ENCODE measurements around the gene ZNF862.

The ZNF862 gene

GRCh38 chr7:149854611-149855360 is 16.6 kb downstream of the ZNF862 start:
- no peaks in the 10 kb centered on the region for H3K9me3 Mint-ChIP-seq
- H3K27me3 Mint-ChIP-seq, result no peaks in the 10 kb centered on the region
- peaks cover 18% of the 10 kb centered on the region for H3K36me3 Mint-ChIP-seq
- H3K4me1 Mint-ChIP-seq, result no peaks in the 10 kb centered on the region
- no peak overlapping the region for H3K4me3 Mint-ChIP-seq
- ATAC-seq (ENCODE audit: low read depth) (no peak), DNase-seq (ENCODE audit: low spot score in 2 of 2) (no peak)
- no peak overlapping the region for H3K27ac Mint-ChIP-seq

- no peak for DNase-seq (ENCODE audit: low spot score in 2 of 2)
- Mint-ChIP-seq H3K4me3 (no peak overlapping the region), H3K36me3 (peaks cover 24% of the 10 kb centered on the region), H3K9me3 (no peaks in the 10 kb centered on the region), H3K27me3 (no peaks in the 10 kb centered on the region), H3K27ac (no peak overlapping the region), H3K4me1 (no peaks in the 10 kb centered on the region)
- no peak for ATAC-seq (ENCODE audit: low read depth)
Observed at GRCh38 chr7:149855361-149856305, 17.5 kb downstream of the ZNF862 start.

DNA sequence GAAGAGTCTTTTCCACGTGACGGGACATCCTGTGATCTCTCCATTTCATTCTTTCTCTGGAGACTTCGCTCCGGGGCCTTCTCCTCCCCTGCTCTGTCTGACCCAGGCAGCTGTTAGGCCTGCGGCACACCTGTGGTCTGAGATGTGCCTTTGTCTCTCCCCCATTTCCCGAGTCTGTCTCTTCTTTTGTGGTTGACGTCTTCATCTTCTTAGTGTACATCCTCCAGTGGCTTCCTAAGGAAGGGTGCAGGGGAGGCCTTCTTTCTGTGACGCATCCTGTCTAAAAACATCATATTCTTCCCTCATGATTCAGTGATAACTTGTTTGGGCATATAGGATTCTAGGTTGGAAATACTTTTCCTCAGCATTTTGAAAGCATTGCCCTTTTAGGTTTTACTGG is 18.4 kb downstream of the ZNF862 start:
- DNase-seq (ENCODE audit: low spot score in 2 of 2) (no peak), ATAC-seq (ENCODE audit: low read depth) (no peak)
- H3K27ac Mint-ChIP-seq, result no peak overlapping the region

DNA sequence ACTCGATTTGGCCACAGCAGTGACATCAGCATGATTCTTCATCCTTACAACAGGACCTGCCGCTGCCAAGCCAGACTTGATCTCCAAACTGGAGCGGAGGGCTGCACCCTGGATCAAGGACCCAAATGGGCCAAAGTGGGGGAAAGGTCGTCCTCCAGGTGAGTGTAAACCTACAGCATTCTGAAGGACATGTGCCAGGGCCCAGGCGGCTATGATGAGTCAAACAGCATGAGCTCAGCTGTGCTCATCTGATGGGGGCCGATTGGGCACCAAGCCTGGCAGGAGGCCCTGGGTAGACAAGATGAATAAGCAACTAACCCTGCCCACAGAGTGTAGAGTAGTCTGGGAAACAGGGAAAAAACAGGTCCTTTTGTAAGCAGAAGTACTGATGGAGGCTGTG is 21.2 kb downstream of the ZNF862 start:
- no peaks in the 10 kb centered on the region for H3K4me1 Mint-ChIP-seq
- no peak overlapping the region for H3K4me3 Mint-ChIP-seq
- no peak for DNase-seq (ENCODE audit: low spot score in 2 of 2)
- no peaks in the 10 kb centered on the region for H3K27me3 Mint-ChIP-seq
- H3K36me3 Mint-ChIP-seq, result peaks cover 20% of the 10 kb centered on the region
- H3K9me3 Mint-ChIP-seq, result no peaks in the 10 kb centered on the region
- no peak overlapping the region for H3K27ac Mint-ChIP-seq
- no peak for ATAC-seq (ENCODE audit: low read depth)

More for the DNA sequence above, 18.4 kb downstream of the ZNF862 start:
- H3K4me3 Mint-ChIP-seq, result no peak overlapping the region
- H3K4me1 Mint-ChIP-seq, result no peaks in the 10 kb centered on the region
- H3K36me3 Mint-ChIP-seq, result peaks cover 24% of the 10 kb centered on the region
- H3K9me3 Mint-ChIP-seq, result no peaks in the 10 kb centered on the region
- no peaks in the 10 kb centered on the region for H3K27me3 Mint-ChIP-seq

DNA sequence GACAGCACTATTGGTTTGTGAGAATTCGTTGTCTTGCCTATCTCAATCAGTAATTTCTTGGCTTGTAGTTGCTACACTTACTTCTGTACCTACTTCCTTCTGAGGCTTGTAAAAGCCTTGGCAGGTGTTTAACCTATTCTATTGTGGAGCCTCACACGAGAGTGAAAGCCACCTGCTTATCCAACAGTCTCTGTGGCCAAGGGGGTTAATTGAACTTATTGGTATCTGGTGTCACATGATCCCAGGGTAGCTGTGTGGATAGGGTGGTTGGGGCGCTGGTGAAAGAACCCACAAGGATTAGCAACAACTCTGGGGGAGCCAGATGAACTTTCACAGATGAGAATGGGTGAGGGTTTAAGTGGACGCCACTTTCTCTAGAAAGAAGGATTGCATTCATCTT is 21.7 kb downstream of the ZNF862 start:
- Mint-ChIP-seq H3K9me3 (no peaks in the 10 kb centered on the region), H3K27ac (no peak overlapping the region), H3K27me3 (no peaks in the 10 kb centered on the region), H3K4me3 (no peak overlapping the region), H3K36me3 (peaks cover 21% of the 10 kb centered on the region), H3K4me1 (no peaks in the 10 kb centered on the region)
- DNase-seq (ENCODE audit: low spot score in 2 of 2), result no peak
- ATAC-seq (ENCODE audit: low read depth), result no peak

DNA sequence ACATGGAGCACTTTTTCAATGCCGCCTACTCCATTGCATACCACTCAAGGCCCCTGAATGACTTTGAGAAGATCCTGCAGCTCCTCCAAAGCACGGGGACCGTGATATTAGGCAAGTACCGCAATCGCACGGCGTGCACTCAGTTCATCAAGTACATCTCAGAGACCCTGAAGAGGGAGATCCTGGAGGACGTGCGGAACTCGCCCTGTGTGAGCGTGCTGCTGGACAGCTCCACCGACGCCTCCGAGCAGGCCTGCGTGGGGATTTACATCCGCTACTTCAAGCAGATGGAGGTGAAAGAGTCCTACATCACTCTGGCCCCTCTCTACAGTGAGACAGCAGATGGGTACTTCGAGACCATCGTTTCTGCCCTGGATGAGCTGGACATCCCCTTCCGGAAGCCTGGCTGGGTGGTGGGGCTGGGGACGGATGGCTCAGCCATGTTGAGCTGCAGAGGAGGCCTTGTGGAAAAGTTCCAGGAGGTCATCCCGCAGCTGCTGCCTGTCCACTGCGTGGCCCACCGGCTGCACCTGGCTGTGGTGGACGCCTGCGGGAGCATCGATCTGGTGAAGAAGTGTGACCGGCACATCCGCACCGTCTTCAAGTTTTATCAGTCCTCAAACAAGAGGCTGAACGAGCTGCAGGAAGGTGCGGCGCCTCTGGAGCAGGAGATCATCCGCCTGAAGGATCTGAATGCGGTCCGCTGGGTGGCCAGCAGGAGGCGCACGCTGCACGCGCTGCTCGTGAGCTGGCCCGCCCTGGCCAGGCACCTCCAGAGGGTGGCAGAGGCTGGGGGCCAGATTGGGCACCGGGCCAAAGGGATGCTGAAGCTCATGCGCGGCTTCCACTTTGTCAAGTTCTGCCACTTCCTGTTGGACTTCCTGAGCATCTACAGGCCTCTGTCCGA is 22.9 kb downstream of the ZNF862 start:
- Mint-ChIP-seq H3K27ac (no peak overlapping the region), H3K4me3 (no peak overlapping the region), H3K36me3 (peaks cover 21% of the 10 kb centered on the region), H3K9me3 (no peaks in the 10 kb centered on the region), H3K4me1 (no peaks in the 10 kb centered on the region), H3K27me3 (no peaks in the 10 kb centered on the region)
- no peak for DNase-seq (ENCODE audit: low spot score in 2 of 2)
- no peak for ATAC-seq (ENCODE audit: low read depth)

DNA sequence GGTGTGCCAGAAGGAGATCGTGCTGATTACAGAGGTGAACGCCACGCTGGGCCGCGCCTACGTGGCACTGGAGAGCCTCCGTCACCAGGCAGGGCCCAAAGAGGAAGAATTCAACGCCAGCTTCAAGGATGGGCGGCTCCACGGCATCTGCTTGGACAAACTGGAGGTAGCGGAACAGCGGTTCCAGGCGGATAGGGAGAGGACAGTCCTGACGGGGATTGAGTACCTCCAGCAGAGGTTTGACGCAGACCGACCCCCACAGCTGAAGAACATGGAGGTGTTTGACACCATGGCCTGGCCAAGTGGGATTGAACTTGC is 23.5 kb downstream of the ZNF862 start:
- ATAC-seq (ENCODE audit: low read depth) (no peak), DNase-seq (ENCODE audit: low spot score in 2 of 2) (no peak)
- H3K4me1 Mint-ChIP-seq, result no peaks in the 10 kb centered on the region
- no peak overlapping the region for H3K27ac Mint-ChIP-seq
- H3K27me3 Mint-ChIP-seq, result no peaks in the 10 kb centered on the region
- no peaks in the 10 kb centered on the region for H3K9me3 Mint-ChIP-seq
- H3K36me3 Mint-ChIP-seq, result peaks cover 16% of the 10 kb centered on the region
- H3K4me3 Mint-ChIP-seq, result no peak overlapping the region

- H3K27ac Mint-ChIP-seq, result no peak overlapping the region
- DNase-seq (ENCODE audit: low spot score in 2 of 2), result no peak
- no peaks in the 10 kb centered on the region for H3K9me3 Mint-ChIP-seq
- peaks cover 15% of the 10 kb centered on the region for H3K36me3 Mint-ChIP-seq
- no peaks in the 10 kb centered on the region for H3K27me3 Mint-ChIP-seq
- H3K4me3 Mint-ChIP-seq, result no peak overlapping the region
- ATAC-seq (ENCODE audit: low read depth), result no peak
- H3K4me1 Mint-ChIP-seq, result no peaks in the 10 kb centered on the region
Observed at GRCh38 chr7:149862156-149862555, 24.0 kb downstream of the ZNF862 start.

DNA sequence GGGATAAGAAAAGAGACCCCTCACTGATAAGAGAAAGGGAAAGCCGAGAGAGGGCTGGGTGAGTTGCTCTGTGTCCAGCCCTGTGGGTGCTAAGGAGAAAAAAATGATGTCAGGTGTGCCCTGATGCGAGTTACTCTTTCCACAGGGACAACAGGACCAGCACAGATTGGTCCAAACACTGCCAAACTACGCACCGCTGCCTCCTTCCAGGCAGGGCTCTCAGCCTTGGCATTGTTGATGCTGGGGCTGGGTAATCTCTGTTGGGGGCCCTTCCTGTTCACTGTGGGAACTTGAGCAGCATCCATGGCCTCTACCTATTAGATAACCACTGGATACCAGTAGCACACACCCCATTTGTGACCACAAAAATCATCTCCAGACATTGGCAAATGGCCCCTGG is 25.3 kb downstream of the ZNF862 start:
- H3K36me3 Mint-ChIP-seq, result peaks cover 13% of the 10 kb centered on the region
- H3K4me3 Mint-ChIP-seq, result no peak overlapping the region
- DNase-seq (ENCODE audit: low spot score in 2 of 2) (no peak), ATAC-seq (ENCODE audit: low read depth) (no peak)
- H3K4me1 Mint-ChIP-seq, result peaks cover 2% of the 10 kb centered on the region
- no peaks in the 10 kb centered on the region for H3K9me3 Mint-ChIP-seq
- H3K27ac Mint-ChIP-seq, result no peak overlapping the region
- no peaks in the 10 kb centered on the region for H3K27me3 Mint-ChIP-seq

DNA sequence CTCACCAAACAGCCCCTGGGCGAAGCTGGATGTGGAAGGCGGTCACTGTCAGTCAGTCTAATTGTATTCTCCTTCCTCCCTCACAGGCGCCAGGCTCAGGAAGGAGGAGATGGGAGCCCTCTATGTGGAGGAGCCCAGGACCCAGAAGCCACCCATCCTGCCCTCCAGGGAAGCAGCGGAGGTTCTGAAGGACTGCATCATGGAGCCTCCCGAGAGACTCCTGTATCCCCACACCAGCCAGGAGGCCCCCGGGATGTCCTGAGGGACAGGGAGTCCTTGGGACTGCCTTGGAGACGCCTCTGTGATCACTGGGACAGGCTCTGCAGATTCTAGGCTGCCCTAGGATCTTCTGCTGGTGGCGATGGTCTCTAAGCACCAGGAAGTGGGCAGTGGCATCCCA is 25.8 kb downstream of the ZNF862 start:
- Mint-ChIP-seq H3K4me3 (no peak overlapping the region), H3K27ac (no peak overlapping the region)

DNA sequence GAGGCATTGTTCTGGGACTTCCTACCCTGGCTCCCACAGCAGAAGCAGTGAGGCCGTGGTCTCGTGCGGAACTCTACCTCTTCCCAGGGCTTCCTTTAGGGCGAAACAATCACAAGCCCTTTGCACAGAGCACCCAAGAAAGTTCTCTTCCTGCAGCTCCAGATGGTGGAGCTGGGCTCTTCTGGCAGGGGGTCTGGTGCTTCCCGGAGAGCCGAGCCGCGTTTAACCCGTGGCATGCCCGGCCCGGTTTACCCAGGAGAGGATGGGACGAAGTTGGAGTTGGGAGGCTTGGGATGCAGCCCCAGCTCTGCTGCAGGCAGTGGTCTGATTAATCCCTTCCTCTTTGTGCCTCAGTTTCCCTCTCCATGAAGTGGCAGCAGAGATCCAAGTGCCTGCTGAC is 26.6 kb downstream of the ZNF862 start:
- no peak for DNase-seq (ENCODE audit: low spot score in 2 of 2)
- Mint-ChIP-seq H3K36me3 (peaks cover 11% of the 10 kb centered on the region), H3K27me3 (no peaks in the 10 kb centered on the region), H3K4me1 (peaks cover 6% of the 10 kb centered on the region), H3K9me3 (no peaks in the 10 kb centered on the region), H3K4me3 (no peak overlapping the region), H3K27ac (no peak overlapping the region)
- no peak for ATAC-seq (ENCODE audit: low read depth)

More for the DNA sequence above, 25.8 kb downstream of the ZNF862 start:
- Mint-ChIP-seq H3K4me1 (peaks cover 3% of the 10 kb centered on the region), H3K27me3 (no peaks in the 10 kb centered on the region), H3K36me3 (peaks cover 13% of the 10 kb centered on the region), H3K9me3 (no peaks in the 10 kb centered on the region)
- no peak for DNase-seq (ENCODE audit: low spot score in 2 of 2)
- ATAC-seq (ENCODE audit: low read depth), result no peak

- no peaks in the 10 kb centered on the region for H3K9me3 Mint-ChIP-seq
- ATAC-seq (ENCODE audit: low read depth) (no peak), DNase-seq (ENCODE audit: low spot score in 2 of 2) (no peak)
- no peaks in the 10 kb centered on the region for H3K27me3 Mint-ChIP-seq
- H3K27ac Mint-ChIP-seq, result no peak overlapping the region
- H3K4me3 Mint-ChIP-seq, result no peak overlapping the region
- peaks cover 11% of the 10 kb centered on the region for H3K4me1 Mint-ChIP-seq
- peaks cover 6% of the 10 kb centered on the region for H3K36me3 Mint-ChIP-seq
Observed at GRCh38 chr7:149865437-149865836, 27.3 kb downstream of the ZNF862 start.

DNA sequence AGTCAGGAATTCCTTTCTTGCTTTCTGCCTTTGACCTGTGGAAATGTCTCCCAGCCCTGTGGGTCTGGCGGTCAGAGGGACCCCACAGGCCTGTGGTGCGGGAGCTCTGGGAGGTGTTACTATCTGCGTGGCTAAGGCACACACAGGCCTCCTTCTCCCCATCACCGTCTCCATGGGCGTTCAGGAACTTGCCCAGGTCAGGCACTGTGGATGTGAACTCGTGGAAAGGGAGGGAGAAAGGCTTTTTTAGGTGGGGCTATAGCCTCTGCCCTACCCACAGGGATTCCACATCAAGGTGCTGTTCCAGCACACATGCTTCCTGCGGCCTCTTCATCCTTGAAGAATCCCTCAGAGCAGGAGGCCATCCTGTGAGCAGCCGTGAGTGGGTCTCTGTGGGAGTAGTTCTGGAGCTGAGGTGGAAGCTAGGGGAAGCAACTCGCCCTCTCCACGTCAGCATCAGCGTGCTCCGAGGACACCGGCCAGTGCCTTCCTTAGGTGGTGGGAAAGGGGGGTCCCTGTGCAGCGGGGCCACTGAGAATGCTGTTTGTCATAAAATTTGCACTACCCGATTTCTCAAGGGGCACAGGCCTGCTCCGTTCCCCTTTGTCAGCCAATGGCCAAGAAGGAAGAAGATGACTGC is 28.1 kb downstream of the ZNF862 start:
- Mint-ChIP-seq H3K4me1 (peaks cover 11% of the 10 kb centered on the region), H3K9me3 (no peaks in the 10 kb centered on the region), H3K27ac (no peak overlapping the region), H3K27me3 (no peaks in the 10 kb centered on the region), H3K4me3 (no peak overlapping the region), H3K36me3 (peaks cover 5% of the 10 kb centered on the region)
- ATAC-seq (ENCODE audit: low read depth) (no peak), DNase-seq (ENCODE audit: low spot score in 2 of 2) (no peak)

Data from memory B cell (primary cell).